HG03442 (cell line): ENCODE measurements around the gene MASP2.
"Not testable (repeated sequence)": the region's sequence is repeated elsewhere in the genome, so short reads cannot be mapped to it uniquely, and the experiment has no call there.

Experiments
- ATAC-seq: cut with Tn5 transposase; IDR thresholded peaks from one replicate; pipeline ENCODE4 v1.9.1; 2021; ENCODE audit warnings: mild to moderate bottlenecking, moderate library complexity; ENCODE audit not compliant: unreplicated experiment

The MASP2 gene

GRCh38 chr1:11046625-11047365 lies at the start of gene MASP2:
MASP2 (minus strand) TSS chr1:11047239; CDS start chr1:11047207, 32 bp downstream.
- no peak for ATAC-seq

DNA sequence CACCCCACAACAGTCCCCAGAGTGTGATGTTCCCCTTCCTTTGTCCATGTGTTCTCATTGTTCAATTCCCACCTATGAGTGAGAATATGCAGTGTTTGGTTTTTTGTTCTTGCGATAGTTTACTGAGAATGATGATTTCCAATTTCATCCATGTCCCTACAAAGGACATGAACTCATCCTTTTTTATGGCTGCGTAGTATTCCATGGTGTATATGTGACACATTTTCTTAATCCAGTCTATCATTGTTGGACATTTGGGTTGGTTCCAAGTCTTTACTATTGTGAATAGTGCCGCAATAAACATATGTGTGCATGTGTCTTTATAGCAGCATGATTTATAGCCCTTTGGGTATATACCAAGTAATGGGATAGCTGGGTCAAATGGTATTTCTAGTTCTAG lies 36.7 kb upstream of the MASP2 start:
- ATAC-seq = not testable (repeated sequence)

- ATAC-seq = no peak
These were observed 33.9 kb upstream of the MASP2 start for GRCh38 chr1:11080931-11081330.

DNA sequence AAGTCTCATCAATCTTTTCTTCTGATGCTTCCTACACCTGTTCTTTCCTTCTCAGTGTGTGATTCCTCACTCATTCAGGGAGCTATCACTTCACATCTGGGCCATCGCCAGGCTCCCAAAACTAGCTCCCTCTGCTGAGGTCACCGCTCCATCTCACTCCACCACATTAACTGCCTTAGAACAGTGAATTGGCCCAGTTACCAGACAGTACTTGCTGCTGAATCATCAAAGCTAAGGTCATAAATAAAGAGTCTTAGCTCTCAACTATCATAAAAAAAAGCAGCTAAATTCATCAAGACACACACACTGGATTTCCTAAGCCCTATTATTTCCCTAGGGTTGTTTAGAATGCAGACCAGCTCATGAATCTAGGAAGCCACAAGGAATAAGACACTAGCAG lies 31.6 kb upstream of the MASP2 start:
- no peak for ATAC-seq

GRCh38 chr1:11073398-11073797 lies 26.4 kb upstream of the MASP2 start:
- ATAC-seq = not testable (repeated sequence)

GRCh38 chr1:11072216-11072917 lies 25.3 kb upstream of the MASP2 start:
- no peak for ATAC-seq

DNA sequence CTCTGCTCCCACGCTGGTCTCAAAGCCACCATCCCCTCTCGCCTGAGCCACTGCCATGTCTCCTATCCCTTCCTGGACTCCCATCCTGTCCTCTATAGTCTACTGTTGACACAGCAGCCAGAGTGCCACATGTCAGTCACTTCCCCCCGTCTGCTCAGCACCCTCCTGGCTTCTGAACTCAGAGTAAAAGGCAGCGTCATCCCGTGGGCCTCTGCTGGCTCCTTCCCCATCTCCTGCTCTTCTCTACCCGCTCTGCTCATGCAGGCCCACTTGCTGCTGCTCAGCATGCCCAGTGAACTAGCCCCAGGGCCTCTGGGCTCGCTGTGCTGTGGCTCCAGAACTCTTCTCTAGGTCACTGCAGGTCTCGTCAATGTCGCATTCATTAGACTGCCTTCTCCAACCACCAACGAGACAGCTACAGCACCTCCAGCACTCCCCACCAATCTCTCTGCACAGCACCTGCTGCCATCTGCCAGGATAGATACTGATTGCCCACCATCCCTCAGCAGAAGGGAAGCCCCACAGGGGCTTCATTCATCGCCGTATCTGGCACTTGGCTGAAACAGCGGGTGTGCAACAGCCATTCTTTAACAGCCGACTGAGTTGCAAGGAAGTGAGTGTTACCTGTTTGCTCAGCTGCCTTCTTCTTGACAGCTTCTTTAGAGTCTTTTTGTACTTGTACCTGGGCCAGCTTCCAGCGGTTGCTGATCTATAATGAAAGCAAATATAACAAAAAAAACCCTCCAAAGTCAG lies 24.6 kb upstream of the MASP2 start:
- no peak for ATAC-seq

DNA sequence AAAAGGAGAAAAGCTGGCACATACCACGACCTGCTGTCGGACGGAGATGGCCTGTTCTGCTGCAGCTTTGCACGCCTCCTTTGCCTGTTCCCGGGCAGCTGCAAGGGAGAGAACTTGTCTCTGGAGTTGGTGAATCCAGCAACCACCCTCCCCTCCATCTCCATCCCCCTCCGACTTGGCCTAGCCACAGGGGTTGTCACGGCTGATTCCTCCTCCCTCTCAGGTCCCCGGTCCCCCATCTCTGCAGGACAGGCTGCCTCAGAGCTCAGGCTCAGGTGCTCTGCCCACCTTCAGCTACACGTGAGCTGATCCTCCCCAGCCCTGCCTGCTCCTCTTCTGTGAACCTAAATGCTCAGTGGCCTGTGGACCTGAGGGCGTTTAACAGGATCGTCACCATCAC lies 23.8 kb upstream of the MASP2 start:
- no peak for ATAC-seq

- ATAC-seq = no peak
These were observed 21.8 kb upstream of the MASP2 start for GRCh38 chr1:11068600-11069473.

- no peak for ATAC-seq
These were observed 20.9 kb upstream of the MASP2 start for GRCh38 chr1:11067716-11068599.

DNA sequence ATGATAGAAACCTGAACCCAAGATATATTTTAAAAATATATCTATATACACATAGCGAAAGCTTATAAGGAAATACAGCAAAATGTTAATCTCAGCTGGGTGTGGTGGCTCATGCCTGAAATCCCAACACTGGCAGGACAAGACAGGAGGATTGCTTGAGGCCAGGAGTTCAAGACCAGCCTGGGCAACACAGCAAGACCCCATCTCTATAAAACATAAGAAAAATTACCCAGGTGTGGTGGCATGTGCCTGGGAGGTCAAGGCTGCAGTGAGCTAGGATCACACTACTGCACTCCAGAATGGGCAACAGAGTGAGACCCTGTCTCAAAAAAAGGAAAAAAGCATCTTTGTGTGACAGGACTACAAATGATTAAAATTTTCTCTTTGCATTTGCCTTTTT lies 18.8 kb upstream of the MASP2 start:
- no peak for ATAC-seq

DNA sequence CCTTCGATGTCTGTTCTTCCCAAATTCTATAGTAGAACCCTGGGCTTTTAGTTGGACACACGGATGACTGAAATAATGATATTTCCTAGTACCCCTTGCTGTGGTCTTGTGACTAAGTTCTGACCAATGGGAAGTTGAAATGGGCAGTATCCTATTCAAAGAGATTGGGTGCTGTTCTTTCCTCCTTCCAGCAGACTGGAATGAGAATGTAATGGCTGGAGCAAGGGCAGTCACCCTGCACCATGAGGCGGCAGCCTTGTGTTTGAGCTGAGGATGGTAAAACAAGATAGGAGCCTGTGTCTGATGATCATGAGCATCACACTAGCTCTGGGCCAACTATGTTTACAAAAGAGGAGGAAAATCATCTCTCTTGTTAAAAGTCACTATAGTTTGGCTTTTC lies 17.9 kb upstream of the MASP2 start:
- ATAC-seq = no peak

- not testable (repeated sequence) for ATAC-seq
These were observed 17.0 kb upstream of the MASP2 start for GRCh38 chr1:11063937-11064537.

- ATAC-seq = no peak
These were observed 15.9 kb upstream of the MASP2 start for GRCh38 chr1:11062965-11063401.

GRCh38 chr1:11061652-11062365 lies 14.8 kb upstream of the MASP2 start:
- no peak for ATAC-seq

GRCh38 chr1:11059968-11060830 lies 13.2 kb upstream of the MASP2 start, which contains the start of gene SRM:
SRM (minus strand) TSS chr1:11060018; CDS start chr1:11059943, 75 bp downstream.
- peak; percentile 78 for ATAC-seq

DNA sequence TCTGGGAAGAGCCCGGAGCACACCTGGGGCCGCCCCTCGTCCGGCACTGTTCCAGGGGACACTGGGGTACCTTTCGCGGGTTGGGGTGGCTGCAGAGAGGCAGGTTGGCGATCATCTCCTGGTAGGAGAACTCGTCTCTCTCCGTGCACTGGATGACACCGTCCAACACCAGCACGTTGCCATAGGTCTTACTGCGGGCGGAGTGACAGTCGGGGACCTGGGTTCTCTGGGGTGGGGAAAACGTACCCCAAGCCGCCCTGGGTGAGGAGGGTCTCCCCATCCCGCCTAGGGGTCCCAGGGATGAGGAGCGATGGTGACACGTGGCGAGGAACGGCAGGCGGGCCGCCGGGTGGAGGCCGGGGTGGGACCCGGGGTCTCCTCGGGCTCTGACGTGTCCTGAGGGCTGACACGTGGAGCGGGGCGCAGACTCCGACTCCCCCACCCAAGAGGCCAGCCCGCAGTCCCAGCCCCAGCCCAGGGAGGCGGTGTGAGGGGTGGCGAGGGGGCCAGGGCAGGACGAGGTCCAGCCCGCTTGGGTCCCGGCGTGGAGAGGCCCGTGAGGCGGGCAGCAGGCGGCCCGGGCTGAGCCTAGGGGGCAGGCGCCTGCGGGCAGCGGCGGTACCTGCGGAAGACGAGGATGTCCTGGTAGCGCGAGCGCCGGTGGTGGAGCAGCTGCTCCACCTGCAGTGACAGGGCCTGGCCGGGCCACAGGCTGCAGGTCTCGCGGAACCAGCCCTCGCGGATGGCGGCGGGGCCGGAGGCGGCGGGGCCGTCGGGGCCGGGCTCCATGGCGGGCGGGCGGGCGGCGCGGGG lies 12.3 kb upstream of the MASP2 start:
- ATAC-seq = no peak
